Left lung (tissue), 10 donors: ENCODE data around the gene HIRIP3. TPM values are rescaled to one million over a fixed set of nuclear protein-coding genes. Genes with fewer than 3 reads are reported as not detected.

ENCODE experiments used
- ATAC-seq: fragments of 200-7000 bp; cut with Tn5 transposase; one replicate; pipeline ENCODE4 v1.9.1; 2020; ENCODE audit warnings: moderate library complexity
- DNase-seq, 4 donors: peaks; one replicate each; pipeline ENCODE4 v3.0.0-alpha.2; 2013 to 2020
- H3K27ac ChIP-seq, 2 donors: fragments of 200-600 bp; sonication (generic) in 1 of 2; one replicate each; pipeline versions ENCODE4 v1.5.0 to v1.8.0; 2020 to 2021
- H3K27me3 ChIP-seq, 2 donors: fragments of 200-600 bp; sonication (generic) in 1 of 2; one replicate each; pipeline versions ENCODE4 v1.5.0 to v1.8.0; 2020 to 2021
- H3K36me3 ChIP-seq, 2 donors: fragments of 200-600 bp; sonication (generic) in 1 of 2; one replicate each; pipeline versions ENCODE4 v1.5.0 to v1.8.0; 2020 to 2021
- H3K4me1 ChIP-seq, 2 donors: fragments of 200-600 bp; one replicate each; pipeline ENCODE4 v1.8.0; 2021
- H3K4me3 ChIP-seq, 2 donors: fragments of 200-600 bp; sonication (generic) in 1 of 2; one replicate each; pipeline versions ENCODE4 v1.5.0 to v1.8.0; 2020 to 2021; ENCODE audit warnings: mild to moderate bottlenecking in 1 of 2
- H3K9me3 ChIP-seq, 2 donors: fragments of 200-600 bp; sonication (generic) in 1 of 2; one replicate each; pipeline versions ENCODE4 v1.5.0 to v1.8.0; 2020 to 2021
- CTCF ChIP-seq, 2 donors: fragments of 200-600 bp; sonication (generic) in 1 of 2; IDR thresholded peaks; one replicate each; pipeline versions ENCODE4 v1.5.0 to v1.8.0; 2021; ENCODE audit warnings: antibody characterized with exemption in 2 of 2
- intact Hi-C, 2 donors: fragments of 100-400 bp; cut with DNase I; formaldehyde crosslinking; loops; one replicate each; pipeline versions ENCODE4 v1.11.2 to v1.14.2; 2022
- polyA plus RNA-seq, 6 donors: library from polyadenylated mRNA; unstranded; fragments of 120-200 nt; gene quantifications; one replicate each; pipeline ENCODE4 v1.2.1, GENCODE V29; 2013; ENCODE audit not compliant: insufficient read length in 6 of 6
- total RNA-seq, 2 donors: library from RNA; stranded (reverse); fragmentation: NEBNext Ultra II Directional; extraction: Animal tissue kit (Norgen Biotek cat#: 25700); gene quantifications; one replicate each; pipeline ENCODE4 v1.2.1, GENCODE V29; 2021
- donor health status: DM: no; HTN: yes; CAD: no.
- donor health status: DM: no; HTN: no; CAD: no.

Gene HIRIP3
- total and polyA plus RNA-seq, 8 donors = 14.4 to 20.7 (median 18.1) TPM

GRCh38 chr16:29973384-29974246 lies 21.8 kb downstream of the HIRIP3 start, which contains the start of gene TAOK2:
Gene TAOK2 (plus strand): TSS chr16:29973868. CDS start chr16:29977773, 3,905 bp downstream.
- H3K9me3 ChIP-seq = no peaks in the 10 kb centered on the region
- peak within 1 kb of the TSS; percentile 81 to 97 for H3K4me3 ChIP-seq
- H3K36me3 ChIP-seq = peaks cover 0 to 42% of the 10 kb centered on the region in 2 donors
- DNase-seq (peak; percentile 97 to 100 (median 100)), ATAC-seq (peak; percentile 99)
- no peaks in the 10 kb centered on the region for H3K27me3 ChIP-seq
- intact Hi-C loops = no loop called here
- peak within 1 kb of the TSS; percentile 88 to 91 for H3K27ac ChIP-seq
- H3K4me1 ChIP-seq = peaks cover 29 to 45% of the 10 kb centered on the region in 2 donors
- TF ChIP-seq CTCF (IDR thresholded peaks at IDR 0.05) = no peak

GRCh38 chr16:29972992-29973383 lies 22.4 kb downstream of the HIRIP3 start:
- H3K4me1 ChIP-seq = peaks cover 29 to 39% of the 10 kb centered on the region in 2 donors
- no peaks in the 10 kb centered on the region for H3K9me3 ChIP-seq
- intact Hi-C loops = no loop called here
- peak overlapping the region in 1 of 2 donors; percentile 97 for H3K4me3 ChIP-seq
- H3K27ac ChIP-seq = peak overlapping the region in 1 of 2 donors; percentile 91
- no peak for TF ChIP-seq CTCF (IDR thresholded peaks at IDR 0.05)
- peaks cover 0 to 42% of the 10 kb centered on the region in 2 donors for H3K36me3 ChIP-seq
- ATAC-seq (no peak), DNase-seq (no peak)
- H3K27me3 ChIP-seq = no peaks in the 10 kb centered on the region

- H3K4me1 ChIP-seq = peaks cover 29 to 35% of the 10 kb centered on the region in 2 donors
- no peak for DNase-seq
- H3K27me3 ChIP-seq = no peaks in the 10 kb centered on the region
- ATAC-seq = no peak
- peak overlapping the region in 1 of 2 donors; percentile 91 for H3K27ac ChIP-seq
- no peak overlapping the region for H3K4me3 ChIP-seq
- H3K36me3 ChIP-seq = peaks cover 0 to 42% of the 10 kb centered on the region in 2 donors
- intact Hi-C loops = no loop called here
- no peaks in the 10 kb centered on the region for H3K9me3 ChIP-seq
- no peak for TF ChIP-seq CTCF (IDR thresholded peaks at IDR 0.05)
Measured at GRCh38 chr16:29972500-29972899, 22.9 kb downstream of the HIRIP3 start.

- H3K4me1 ChIP-seq = peaks cover 18 to 28% of the 10 kb centered on the region in 2 donors
- no peak overlapping the region for H3K27ac ChIP-seq
- no peak overlapping the region for H3K4me3 ChIP-seq
- TF ChIP-seq CTCF (IDR thresholded peaks at IDR 0.05) = no peak
- H3K9me3 ChIP-seq = no peaks in the 10 kb centered on the region
- DNase-seq = no peak
- H3K36me3 ChIP-seq = peaks cover 0 to 49% of the 10 kb centered on the region in 2 donors
- no peak for ATAC-seq
- intact Hi-C loops = no loop called here
- no peaks in the 10 kb centered on the region for H3K27me3 ChIP-seq
Measured at GRCh38 chr16:29971304-29971703, 24.1 kb downstream of the HIRIP3 start.

GRCh38 chr16:29968205-29968604 lies 27.2 kb downstream of the HIRIP3 start:
- intact Hi-C loops = no loop called here
- peaks cover 3 to 24% of the 10 kb centered on the region in 2 donors for H3K4me1 ChIP-seq
- peaks cover 0 to 55% of the 10 kb centered on the region in 2 donors for H3K36me3 ChIP-seq
- DNase-seq (no peak), ATAC-seq (no peak)
- H3K27ac ChIP-seq = no peak overlapping the region
- H3K4me3 ChIP-seq = no peak overlapping the region
- no peaks in the 10 kb centered on the region for H3K27me3 ChIP-seq
- no peaks in the 10 kb centered on the region for H3K9me3 ChIP-seq
- TF ChIP-seq CTCF (IDR thresholded peaks at IDR 0.05) = no peak
